ENCODE measurements around the gene CTNNA3. TPM values are rescaled to one million over a fixed set of nuclear protein-coding genes. Genes with fewer than 3 reads are reported as not detected.

Gene CTNNA3
- total RNA-seq, 6 donors from 2014 or later = 0.20 to 2.0 TPM; not detected in 4

GRCh38 chr10:66782144-66782543 lies 913.9 kb downstream of the CTNNA3 start:
- ATAC-seq (ENCODE audit: low FRiP score in 2 of 2) (no peak), DNase-seq (no peak)
- Histone ChIP-seq H3K27ac (no peak overlapping the region), H3K4me1 (no peaks in the 10 kb centered on the region), H3K9me3 (no peaks in the 10 kb centered on the region), H3K4me3 (no peak overlapping the region), H3K27me3 (no peaks in the 10 kb centered on the region), H3K36me3 (no peaks in the 10 kb centered on the region)
- TF ChIP-seq POLR2A (IDR thresholded peaks at IDR 0.05) (no peak), POLR2AphosphoS5 (IDR thresholded peaks at IDR 0.05) (no peak), EP300 (IDR thresholded peaks at IDR 0.05) (no peak)
- TF ChIP-seq, protein P1, sequence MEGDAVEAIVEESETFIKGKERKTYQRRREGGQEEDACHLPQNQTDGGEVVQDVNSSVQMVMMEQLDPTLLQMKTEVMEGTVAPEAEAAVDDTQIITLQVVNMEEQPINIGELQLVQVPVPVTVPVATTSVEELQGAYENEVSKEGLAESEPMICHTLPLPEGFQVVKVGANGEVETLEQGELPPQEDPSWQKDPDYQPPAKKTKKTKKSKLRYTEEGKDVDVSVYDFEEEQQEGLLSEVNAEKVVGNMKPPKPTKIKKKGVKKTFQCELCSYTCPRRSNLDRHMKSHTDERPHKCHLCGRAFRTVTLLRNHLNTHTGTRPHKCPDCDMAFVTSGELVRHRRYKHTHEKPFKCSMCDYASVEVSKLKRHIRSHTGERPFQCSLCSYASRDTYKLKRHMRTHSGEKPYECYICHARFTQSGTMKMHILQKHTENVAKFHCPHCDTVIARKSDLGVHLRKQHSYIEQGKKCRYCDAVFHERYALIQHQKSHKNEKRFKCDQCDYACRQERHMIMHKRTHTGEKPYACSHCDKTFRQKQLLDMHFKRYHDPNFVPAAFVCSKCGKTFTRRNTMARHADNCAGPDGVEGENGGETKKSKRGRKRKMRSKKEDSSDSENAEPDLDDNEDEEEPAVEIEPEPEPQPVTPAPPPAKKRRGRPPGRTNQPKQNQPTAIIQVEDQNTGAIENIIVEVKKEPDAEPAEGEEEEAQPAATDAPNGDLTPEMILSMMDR (IDR thresholded peaks at IDR 0.05) = no peak

DNA sequence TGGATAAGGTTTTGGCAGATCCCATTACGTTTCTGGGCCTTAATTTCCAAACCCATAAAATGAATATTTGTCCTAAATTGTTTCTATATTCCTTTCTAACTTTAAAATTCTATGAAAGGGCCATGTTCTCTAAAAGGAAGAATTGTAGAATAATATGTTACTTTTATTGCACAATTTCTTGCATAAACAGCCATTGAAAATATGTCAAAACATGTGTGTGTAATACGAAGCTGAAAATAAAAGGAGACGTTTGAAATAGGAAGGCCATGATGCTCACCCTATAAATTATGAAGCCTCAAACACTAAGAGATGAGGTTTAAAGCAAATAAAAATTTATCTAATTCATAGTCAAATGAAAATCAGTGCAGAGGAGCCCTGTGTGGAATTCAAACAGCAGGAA lies 915.2 kb downstream of the CTNNA3 start:
- Histone ChIP-seq H3K4me1 (no peaks in the 10 kb centered on the region), H3K27me3 (no peaks in the 10 kb centered on the region), H3K27ac (no peak overlapping the region), H3K4me3 (no peak overlapping the region), H3K9me3 (no peaks in the 10 kb centered on the region), H3K36me3 (no peaks in the 10 kb centered on the region)
- ATAC-seq (ENCODE audit: low FRiP score in 2 of 2) = no peak
- TF ChIP-seq, protein P1 (IDR thresholded peaks at IDR 0.05) = no peak
- TF ChIP-seq POLR2AphosphoS5 (IDR thresholded peaks at IDR 0.05) (no peak), POLR2A (IDR thresholded peaks at IDR 0.05) (no peak), EP300 (IDR thresholded peaks at IDR 0.05) (no peak)
- DNase-seq = no peak
- WGBS, 2 donors = 75 to 76% methylated on average over 3 of the region's 3 CpGs

- ATAC-seq (ENCODE audit: low FRiP score in 2 of 2) = no peak
- Histone ChIP-seq H3K9me3 (no peaks in the 10 kb centered on the region), H3K27ac (no peak overlapping the region), H3K36me3 (no peaks in the 10 kb centered on the region), H3K27me3 (no peaks in the 10 kb centered on the region), H3K4me1 (no peaks in the 10 kb centered on the region), H3K4me3 (no peak overlapping the region)
- no peak for TF ChIP-seq POLR2AphosphoS5 (IDR thresholded peaks at IDR 0.05)
- no peak for TF ChIP-seq EP300 (IDR thresholded peaks at IDR 0.05)
- TF ChIP-seq, protein P1 (IDR thresholded peaks at IDR 0.05) = no peak
- no peak for TF ChIP-seq POLR2A (IDR thresholded peaks at IDR 0.05)
- WGBS, 2 donors = 58 to 74% methylated on average over 4 of the region's 4 CpGs
- DNase-seq = no peak
These were observed 917.6 kb downstream of the CTNNA3 start for GRCh38 chr10:66778351-66778750.

GRCh38 chr10:66777665-66778064 lies 918.3 kb downstream of the CTNNA3 start:
- Histone ChIP-seq H3K27me3 (no peaks in the 10 kb centered on the region), H3K9me3 (no peaks in the 10 kb centered on the region), H3K36me3 (no peaks in the 10 kb centered on the region), H3K4me3 (no peak overlapping the region), H3K4me1 (no peaks in the 10 kb centered on the region), H3K27ac (no peak overlapping the region)
- TF ChIP-seq POLR2AphosphoS5 (IDR thresholded peaks at IDR 0.05) (no peak), POLR2A (IDR thresholded peaks at IDR 0.05) (no peak), EP300 (IDR thresholded peaks at IDR 0.05) (no peak)
- TF ChIP-seq, protein P1 (IDR thresholded peaks at IDR 0.05) = no peak
- 85 to 87% methylated on average over 2 of the region's 2 CpGs for WGBS, 2 donors
- DNase-seq (no peak), ATAC-seq (ENCODE audit: low FRiP score in 2 of 2) (no peak)

- H3K9me3 ChIP-seq = no peaks in the 10 kb centered on the region
- ATAC-seq (ENCODE audit: low FRiP score in 2 of 2) (no peak), DNase-seq (no peak)
- no peaks in the 10 kb centered on the region for H3K36me3 ChIP-seq
- H3K4me3 ChIP-seq = no peak overlapping the region
- TF ChIP-seq POLR2A (IDR thresholded peaks at IDR 0.05) (no peak), EP300 (IDR thresholded peaks at IDR 0.05) (no peak), POLR2AphosphoS5 (IDR thresholded peaks at IDR 0.05) (no peak)
- TF ChIP-seq, protein P1 (IDR thresholded peaks at IDR 0.05) = no peak
- 68 to 79% methylated on average over 6 to 7 of the region's 7 CpGs for WGBS, 2 donors
- no peaks in the 10 kb centered on the region for H3K4me1 ChIP-seq
- no peak overlapping the region for H3K27ac ChIP-seq
- no peaks in the 10 kb centered on the region for H3K27me3 ChIP-seq
These were observed 922.5 kb downstream of the CTNNA3 start for GRCh38 chr10:66773472-66773817.

Data from upper lobe of left lung (tissue), 6 donors.